PFSK-1 (cell line): ENCODE measurements around the gene AVPI1.

Experiments used
- FOXP2 ChIP-seq: optimal IDR thresholded peaks from 2 replicates; pipeline ENCODE3; 2011; ENCODE audit warnings: borderline replicate concordance, control low read depth, inconsistent platforms; ENCODE audit not compliant: insufficient read depth; ENCODE audit errors: extremely low read length, extremely low read depth
- POLR2AphosphoS5 ChIP-seq: IDR thresholded peaks from 2 replicates; pipeline ENCODE4 v1.6.1; 2012; ENCODE audit warnings: low read depth, mild to moderate bottlenecking, control low read depth, low read length, moderate library complexity
- SIN3A ChIP-seq: IDR thresholded peaks from 2 replicates; pipeline ENCODE4 v1.6.1; 2012; ENCODE audit warnings: mild to moderate bottlenecking, low read length, moderate library complexity, borderline replicate concordance; ENCODE audit not compliant: insufficient read depth
- TAF1 ChIP-seq: IDR thresholded peaks from 2 replicates; pipeline ENCODE4 v1.6.1; 2012; ENCODE audit warnings: low read length, control low read depth, borderline replicate concordance; ENCODE audit not compliant: insufficient read depth
- TF ChIP-seq, protein P1 (sequence below), 2 experiments: IDR thresholded peaks; 2 replicates each; pipeline versions ENCODE4 v1.6.1 to v1.8.0; 2011 to 2012; ENCODE audit warnings: low read depth in 2 of 2, low read length in 2 of 2, control low read depth in 1 of 2, inconsistent platforms in 1 of 2, mild to moderate bottlenecking in 1 of 2, moderate library complexity in 1 of 2; ENCODE audit not compliant: insufficient read depth in 1 of 2

Gene AVPI1

DNA sequence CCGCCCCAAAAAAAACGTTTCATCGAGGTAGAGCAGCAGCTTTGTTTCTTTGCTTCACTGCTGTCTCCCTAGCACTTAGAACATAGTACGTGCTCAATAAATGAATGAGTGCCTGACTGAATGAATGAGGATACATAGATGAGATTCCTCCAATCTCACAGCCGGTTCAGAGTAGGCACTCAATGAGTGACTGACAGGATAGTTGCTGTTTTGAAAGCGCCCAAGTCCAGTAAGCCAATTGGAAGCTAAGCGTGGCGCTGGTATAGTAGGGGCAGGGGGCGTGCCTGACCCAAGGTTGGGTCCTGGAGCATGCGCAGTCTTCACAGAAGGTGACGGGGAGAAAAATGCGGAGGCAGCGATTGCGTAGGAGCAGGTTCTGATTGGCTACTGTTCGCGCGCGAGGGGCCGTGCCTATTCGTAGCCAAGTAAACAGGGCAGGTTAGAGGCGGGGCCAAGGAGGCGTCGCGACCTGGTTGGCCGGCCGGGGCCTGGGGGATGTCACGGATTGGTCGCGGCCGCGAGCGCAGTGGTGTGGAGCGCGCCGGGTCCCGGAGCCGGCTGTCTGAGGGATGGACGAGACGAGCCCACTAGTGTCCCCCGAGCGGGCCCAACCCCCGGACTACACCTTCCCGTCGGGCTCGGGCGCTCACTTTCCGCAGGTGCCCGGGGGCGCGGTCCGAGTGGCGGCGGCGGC lies 46.7 kb downstream of the AVPI1 start, which contains the start of gene PI4K2A:
Gene PI4K2A (plus strand): TSS at position 498 of the 694 bp plus-strand sequence. CDS start 72 bp downstream, at position 570.
- 0 out of 2 replicates have a peak, but pooled peaks have one; percentile 54 for TF ChIP-seq POLR2AphosphoS5
- TF ChIP-seq TAF1 = peak; percentile 66; the same call in 1 of the 2 replicates
- TF ChIP-seq SIN3A = peak; percentile 49; the same call in 1 of the 2 replicates
- peak; percentile 99 for TF ChIP-seq FOXP2
- TF ChIP-seq, protein P1, sequence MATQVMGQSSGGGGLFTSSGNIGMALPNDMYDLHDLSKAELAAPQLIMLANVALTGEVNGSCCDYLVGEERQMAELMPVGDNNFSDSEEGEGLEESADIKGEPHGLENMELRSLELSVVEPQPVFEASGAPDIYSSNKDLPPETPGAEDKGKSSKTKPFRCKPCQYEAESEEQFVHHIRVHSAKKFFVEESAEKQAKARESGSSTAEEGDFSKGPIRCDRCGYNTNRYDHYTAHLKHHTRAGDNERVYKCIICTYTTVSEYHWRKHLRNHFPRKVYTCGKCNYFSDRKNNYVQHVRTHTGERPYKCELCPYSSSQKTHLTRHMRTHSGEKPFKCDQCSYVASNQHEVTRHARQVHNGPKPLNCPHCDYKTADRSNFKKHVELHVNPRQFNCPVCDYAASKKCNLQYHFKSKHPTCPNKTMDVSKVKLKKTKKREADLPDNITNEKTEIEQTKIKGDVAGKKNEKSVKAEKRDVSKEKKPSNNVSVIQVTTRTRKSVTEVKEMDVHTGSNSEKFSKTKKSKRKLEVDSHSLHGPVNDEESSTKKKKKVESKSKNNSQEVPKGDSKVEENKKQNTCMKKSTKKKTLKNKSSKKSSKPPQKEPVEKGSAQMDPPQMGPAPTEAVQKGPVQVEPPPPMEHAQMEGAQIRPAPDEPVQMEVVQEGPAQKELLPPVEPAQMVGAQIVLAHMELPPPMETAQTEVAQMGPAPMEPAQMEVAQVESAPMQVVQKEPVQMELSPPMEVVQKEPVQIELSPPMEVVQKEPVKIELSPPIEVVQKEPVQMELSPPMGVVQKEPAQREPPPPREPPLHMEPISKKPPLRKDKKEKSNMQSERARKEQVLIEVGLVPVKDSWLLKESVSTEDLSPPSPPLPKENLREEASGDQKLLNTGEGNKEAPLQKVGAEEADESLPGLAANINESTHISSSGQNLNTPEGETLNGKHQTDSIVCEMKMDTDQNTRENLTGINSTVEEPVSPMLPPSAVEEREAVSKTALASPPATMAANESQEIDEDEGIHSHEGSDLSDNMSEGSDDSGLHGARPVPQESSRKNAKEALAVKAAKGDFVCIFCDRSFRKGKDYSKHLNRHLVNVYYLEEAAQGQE (IDR thresholded peaks at IDR 0.05; ENCODE audit: insufficient read depth in 1 of 2, low read depth in 2 of 2, low read length in 2 of 2) = 0 out of 4 replicates have a peak, but pooled peaks of 1 of the 2 experiments have one; percentile 16

DNA sequence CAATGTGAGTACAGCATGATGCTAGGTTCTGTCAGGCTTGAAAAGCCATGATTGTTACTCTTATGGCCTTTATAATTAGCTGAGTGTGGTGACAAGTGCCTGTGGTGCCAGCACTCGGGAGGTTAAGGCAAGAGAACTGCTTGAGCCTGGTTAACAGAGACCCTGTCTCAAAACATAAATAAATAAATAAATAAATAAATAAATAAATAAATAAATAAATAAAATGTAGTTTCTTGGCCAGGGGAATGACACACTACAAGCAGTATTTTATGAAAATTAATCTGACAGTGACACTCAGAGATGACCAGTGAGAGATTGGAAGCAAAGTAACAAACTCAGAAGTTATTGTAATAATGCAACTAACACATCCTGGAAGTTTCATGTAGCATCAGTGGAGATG lies 51.5 kb downstream of the AVPI1 start:
- TF ChIP-seq TAF1 (no peak), FOXP2 (no peak), SIN3A (no peak), POLR2AphosphoS5 (no peak)
- TF ChIP-seq, protein P1 (IDR thresholded peaks at IDR 0.05; ENCODE audit: insufficient read depth in 1 of 2, low read depth in 2 of 2, low read length in 2 of 2) = no peak

DNA sequence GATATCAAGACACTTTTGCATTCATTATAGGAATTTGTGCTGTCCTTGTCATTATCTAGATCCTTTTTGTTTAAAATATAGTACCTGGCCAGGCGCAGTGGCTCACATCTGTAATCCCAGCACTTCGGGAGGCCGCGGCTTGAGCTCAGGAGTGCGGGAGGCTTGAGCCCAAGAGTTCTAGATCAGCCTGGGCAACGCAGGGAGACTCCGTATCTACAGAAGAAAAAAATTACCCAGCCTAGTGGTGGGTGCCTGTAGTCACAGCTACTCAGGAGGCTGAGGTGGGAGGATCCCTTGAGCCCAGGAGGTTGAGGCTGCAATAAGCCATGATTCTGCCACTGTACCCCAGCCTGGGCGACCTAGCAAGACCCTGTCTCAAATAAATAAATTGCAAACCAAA lies 53.1 kb downstream of the AVPI1 start:
- no peak for TF ChIP-seq SIN3A
- TF ChIP-seq TAF1 = no peak
- TF ChIP-seq, protein P1 (IDR thresholded peaks at IDR 0.05; ENCODE audit: insufficient read depth in 1 of 2, low read depth in 2 of 2, low read length in 2 of 2) = no peak
- TF ChIP-seq FOXP2 = no peak
- TF ChIP-seq POLR2AphosphoS5 = no peak

DNA sequence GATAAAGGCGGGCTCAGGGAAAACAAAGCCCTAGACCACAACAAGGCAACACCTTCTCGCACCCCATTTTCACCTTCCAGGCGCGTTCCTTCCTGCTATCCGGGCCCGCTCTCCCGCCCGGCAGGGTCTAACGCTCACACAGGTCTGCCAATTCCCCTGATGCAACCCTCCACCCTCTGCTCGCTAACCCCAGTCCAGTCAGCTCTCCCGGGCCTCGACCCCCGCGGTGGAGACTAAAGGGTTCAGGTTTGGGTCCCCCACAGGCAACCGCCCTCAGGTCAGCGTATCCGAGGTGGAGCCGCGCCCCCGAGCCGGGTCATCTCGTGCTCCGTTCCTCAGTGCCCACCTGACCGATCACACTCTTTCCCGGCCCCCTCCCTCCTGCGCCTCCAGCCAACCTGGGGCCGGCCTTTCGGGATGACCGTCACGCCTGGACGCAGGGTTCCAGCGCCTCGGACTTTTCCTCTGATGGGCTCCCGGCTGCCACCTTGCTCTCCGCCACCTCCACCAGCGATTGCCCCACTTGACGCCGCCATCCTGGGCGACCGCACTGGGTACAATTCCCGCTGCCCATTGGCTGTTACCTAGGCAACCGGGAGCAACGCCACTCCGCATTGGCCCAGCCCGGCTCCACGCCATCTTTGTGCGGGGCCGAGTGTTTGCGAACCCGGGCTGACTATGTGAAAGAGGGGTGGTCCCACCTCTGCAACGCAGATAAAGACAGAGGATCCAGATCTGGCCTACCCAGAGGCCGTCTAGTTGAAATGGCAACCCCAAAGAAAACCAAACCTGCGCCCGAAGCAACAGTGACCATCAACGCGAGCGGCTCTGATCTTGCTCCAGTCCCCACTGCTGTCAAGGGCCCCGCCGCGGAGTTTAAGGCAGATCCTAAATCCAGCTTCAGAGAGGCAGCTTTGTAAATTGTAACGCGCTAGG lies 53.8 kb downstream of the AVPI1 start, which contains the start of gene MORN4:
Gene MORN4 (minus strand): TSS at position 552 of the 936 bp plus-strand sequence. CDS start 13,847 bp downstream, outside the sequence.
- TF ChIP-seq, protein P1 (IDR thresholded peaks at IDR 0.05; ENCODE audit: insufficient read depth in 1 of 2, low read depth in 2 of 2, low read length in 2 of 2) = no peak
- peak; percentile 39; the same call in 1 of the 2 replicates for TF ChIP-seq SIN3A
- TF ChIP-seq FOXP2 = no peak
- TF ChIP-seq POLR2AphosphoS5 = no peak
